ENCODE data around the gene CACNB2. TPM values are rescaled to one million over a fixed set of nuclear protein-coding genes. Genes with fewer than 3 reads are reported as not detected.

The CACNB2 gene
- polyA plus RNA-seq, 1 of the 3 experiments (the other 2 are of a cell fraction), result 0.74 TPM

DNA sequence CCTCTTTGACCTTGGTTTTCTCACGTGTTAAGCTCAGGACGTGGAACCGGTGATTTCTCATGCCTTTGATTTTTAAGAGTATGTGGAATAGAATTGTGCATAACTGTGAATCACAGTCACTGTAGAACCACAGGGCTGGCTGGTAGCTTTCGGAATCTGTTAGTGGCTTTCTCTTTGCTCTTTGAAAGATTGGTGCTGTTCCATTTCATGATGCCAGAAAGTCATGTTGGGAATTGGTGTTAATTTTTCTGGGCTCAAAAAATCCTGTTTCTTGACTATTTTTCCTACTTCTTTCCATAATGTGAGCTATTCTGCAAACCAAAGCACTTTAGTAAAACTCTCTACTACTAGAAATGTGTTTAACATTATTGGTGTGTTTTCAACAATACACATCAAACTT, 73.0 kb downstream of the CACNB2 start:
- CTCF ChIA-PET, result interaction anchor here (0.6 to 1.9 kb wide), 6 partner anchors 8 to 466 kb away, joined by 3 to 8 read pairs (median 3); no protein-coding TSS in a partner anchor
- WGBS (ENCODE audit: low lambda C conversion rate), result 81% methylated on average over 4 of the region's 4 CpGs
- H3F3A ChIP-seq (replicated peaks; ENCODE audit: insufficient read depth), result no peaks in the 10 kb centered on the region
- H3K9me3 ChIP-seq, result no peaks in the 10 kb centered on the region
- H4K20me1 ChIP-seq (ENCODE audit: insufficient read depth), result no peaks in the 10 kb centered on the region
- H3K36me3 ChIP-seq (replicated peaks in 1 of 2; ENCODE audit: control insufficient read depth in 1 of 2, insufficient read depth in 2 of 2, low read length in 1 of 2), result no peaks in the 10 kb centered on the region
- no peaks in the 10 kb centered on the region; the same call in 1 of the 2 replicates for H3K27me3 ChIP-seq (ENCODE audit: insufficient read depth)
- no peak overlapping the region for H3K4me3 ChIP-seq (ENCODE audit: low read depth in 2 of 2, low read length in 1 of 2)
- H3K4me1 ChIP-seq (ENCODE audit: control insufficient read depth in 1 of 2, insufficient read depth in 2 of 2, low read depth in 1 of 2, low read length in 1 of 2), result no peaks in the 10 kb centered on the region; a peak in 2 of 4 replicates
- no peaks in the 10 kb centered on the region for H3K79me2 ChIP-seq (ENCODE audit: insufficient read depth)
- H3K9me2 ChIP-seq, result no peaks in the 10 kb centered on the region
- H3K27ac ChIP-seq (ENCODE audit: low read depth in 2 of 2, low read length in 1 of 2), result no peak overlapping the region
- TF ChIP-seq FOXM1 (IDR thresholded peaks at IDR 0.05; ENCODE audit: low read depth), result no peak
- no peak for TF ChIP-seq YY1 (IDR thresholded peaks at IDR 0.05; ENCODE audit: low read depth)
- TF ChIP-seq, protein P1, sequence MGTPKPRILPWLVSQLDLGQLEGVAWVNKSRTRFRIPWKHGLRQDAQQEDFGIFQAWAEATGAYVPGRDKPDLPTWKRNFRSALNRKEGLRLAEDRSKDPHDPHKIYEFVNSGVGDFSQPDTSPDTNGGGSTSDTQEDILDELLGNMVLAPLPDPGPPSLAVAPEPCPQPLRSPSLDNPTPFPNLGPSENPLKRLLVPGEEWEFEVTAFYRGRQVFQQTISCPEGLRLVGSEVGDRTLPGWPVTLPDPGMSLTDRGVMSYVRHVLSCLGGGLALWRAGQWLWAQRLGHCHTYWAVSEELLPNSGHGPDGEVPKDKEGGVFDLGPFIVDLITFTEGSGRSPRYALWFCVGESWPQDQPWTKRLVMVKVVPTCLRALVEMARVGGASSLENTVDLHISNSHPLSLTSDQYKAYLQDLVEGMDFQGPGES (IDR thresholded peaks at IDR 0.05; ENCODE audit: low read depth, low read length), result no peak
- TF ChIP-seq, protein P2, sequence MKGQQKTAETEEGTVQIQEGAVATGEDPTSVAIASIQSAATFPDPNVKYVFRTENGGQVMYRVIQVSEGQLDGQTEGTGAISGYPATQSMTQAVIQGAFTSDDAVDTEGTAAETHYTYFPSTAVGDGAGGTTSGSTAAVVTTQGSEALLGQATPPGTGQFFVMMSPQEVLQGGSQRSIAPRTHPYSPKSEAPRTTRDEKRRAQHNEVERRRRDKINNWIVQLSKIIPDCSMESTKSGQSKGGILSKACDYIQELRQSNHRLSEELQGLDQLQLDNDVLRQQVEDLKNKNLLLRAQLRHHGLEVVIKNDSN (IDR thresholded peaks at IDR 0.05; ENCODE audit: borderline replicate concordance, low read depth), result no peak
- TF ChIP-seq GABPA (IDR thresholded peaks at IDR 0.05; ENCODE audit: low read depth), result no peak
- TF ChIP-seq GATA2 (CRISPR knock-in tag; IDR thresholded peaks at IDR 0.05), result no peak
- TF ChIP-seq CHD2 (IDR thresholded peaks at IDR 0.05; ENCODE audit: low read length, partially characterized antibody), result no peak
- TF ChIP-seq, protein P3, sequence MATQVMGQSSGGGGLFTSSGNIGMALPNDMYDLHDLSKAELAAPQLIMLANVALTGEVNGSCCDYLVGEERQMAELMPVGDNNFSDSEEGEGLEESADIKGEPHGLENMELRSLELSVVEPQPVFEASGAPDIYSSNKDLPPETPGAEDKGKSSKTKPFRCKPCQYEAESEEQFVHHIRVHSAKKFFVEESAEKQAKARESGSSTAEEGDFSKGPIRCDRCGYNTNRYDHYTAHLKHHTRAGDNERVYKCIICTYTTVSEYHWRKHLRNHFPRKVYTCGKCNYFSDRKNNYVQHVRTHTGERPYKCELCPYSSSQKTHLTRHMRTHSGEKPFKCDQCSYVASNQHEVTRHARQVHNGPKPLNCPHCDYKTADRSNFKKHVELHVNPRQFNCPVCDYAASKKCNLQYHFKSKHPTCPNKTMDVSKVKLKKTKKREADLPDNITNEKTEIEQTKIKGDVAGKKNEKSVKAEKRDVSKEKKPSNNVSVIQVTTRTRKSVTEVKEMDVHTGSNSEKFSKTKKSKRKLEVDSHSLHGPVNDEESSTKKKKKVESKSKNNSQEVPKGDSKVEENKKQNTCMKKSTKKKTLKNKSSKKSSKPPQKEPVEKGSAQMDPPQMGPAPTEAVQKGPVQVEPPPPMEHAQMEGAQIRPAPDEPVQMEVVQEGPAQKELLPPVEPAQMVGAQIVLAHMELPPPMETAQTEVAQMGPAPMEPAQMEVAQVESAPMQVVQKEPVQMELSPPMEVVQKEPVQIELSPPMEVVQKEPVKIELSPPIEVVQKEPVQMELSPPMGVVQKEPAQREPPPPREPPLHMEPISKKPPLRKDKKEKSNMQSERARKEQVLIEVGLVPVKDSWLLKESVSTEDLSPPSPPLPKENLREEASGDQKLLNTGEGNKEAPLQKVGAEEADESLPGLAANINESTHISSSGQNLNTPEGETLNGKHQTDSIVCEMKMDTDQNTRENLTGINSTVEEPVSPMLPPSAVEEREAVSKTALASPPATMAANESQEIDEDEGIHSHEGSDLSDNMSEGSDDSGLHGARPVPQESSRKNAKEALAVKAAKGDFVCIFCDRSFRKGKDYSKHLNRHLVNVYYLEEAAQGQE (IDR thresholded peaks at IDR 0.05; ENCODE audit: low read depth, low read length), result no peak
- TF ChIP-seq MXI1 (IDR thresholded peaks at IDR 0.05; ENCODE audit: low read depth, low read length), result no peak
- TF ChIP-seq ELF1 (IDR thresholded peaks at IDR 0.05), result no peak
- no peak overlapping the region for H3K4me2 ChIP-seq
- no peak for DNase-seq
- POLR2A ChIA-PET, result no interaction called here
- H3K9ac ChIP-seq, result no peak overlapping the region
- H2AFZ ChIP-seq (ENCODE audit: low read depth), result no peak overlapping the region
